ENCODE measurements around the gene DPYSL5. TPM values are rescaled to one million over a fixed set of nuclear protein-coding genes. Genes with fewer than 3 reads are reported as not detected.

Gene DPYSL5
- total RNA-seq, 1 donor from 2014 or later, result not detected

GRCh38 chr2:26982102-26982742 lies 134.3 kb downstream of the DPYSL5 start:
- peak; percentile 87 for ATAC-seq
- peak; percentile 92 for DNase-seq (ENCODE audit: low spot score)

GRCh38 chr2:26983746-26984145 lies 135.8 kb downstream of the DPYSL5 start:
- DNase-seq (ENCODE audit: low spot score) (no peak), ATAC-seq (no peak)

- DNase-seq (ENCODE audit: low spot score), result peak; percentile 60
- peak; percentile 68 for ATAC-seq
Measured at GRCh38 chr2:26985807-26986206, 137.9 kb downstream of the DPYSL5 start.

GRCh38 chr2:26986576-26986975 lies 138.6 kb downstream of the DPYSL5 start:
- ATAC-seq, result no peak
- DNase-seq (ENCODE audit: low spot score), result no peak

GRCh38 chr2:26988058-26988860 lies 140.3 kb downstream of the DPYSL5 start:
- ATAC-seq (no peak), DNase-seq (ENCODE audit: low spot score) (no peak)

- ATAC-seq (no peak), DNase-seq (ENCODE audit: low spot score) (no peak)
Measured at GRCh38 chr2:26989156-26989555, 141.2 kb downstream of the DPYSL5 start.

GRCh38 chr2:26991717-26992116 lies 143.8 kb downstream of the DPYSL5 start:
- peak; percentile 73 for DNase-seq (ENCODE audit: low spot score)
- ATAC-seq, result peak; percentile 90

GRCh38 chr2:26993768-26994167 lies 145.8 kb downstream of the DPYSL5 start:
- no peak for ATAC-seq
- DNase-seq (ENCODE audit: low spot score), result no peak

- DNase-seq (ENCODE audit: low spot score) (no peak), ATAC-seq (no peak)
Measured at GRCh38 chr2:26994983-26995382, 147.1 kb downstream of the DPYSL5 start.

- no peak for ATAC-seq
- DNase-seq (ENCODE audit: low spot score), result no peak
Measured at GRCh38 chr2:26997394-26997793, 149.5 kb downstream of the DPYSL5 start.

GRCh38 chr2:26998323-26998722 lies 150.4 kb downstream of the DPYSL5 start:
- no peak for DNase-seq (ENCODE audit: low spot score)

More at GRCh38 chr2:26998323-26998722, 150.4 kb downstream of the DPYSL5 start:
- no peak for ATAC-seq

Other genes starting within 250 kb of the DPYSL5 start
- not detected for gene CIB4, start 206.8 kb upstream of the DPYSL5 start, total RNA-seq
- 0.43 TPM for gene KCNK3, start 155.4 kb upstream of the DPYSL5 start, total RNA-seq
- 14.4 TPM for gene SLC35F6, start 83.8 kb upstream of the DPYSL5 start, total RNA-seq
- gene CENPA, start 62.1 kb upstream of the DPYSL5 start, total RNA-seq, result 0.33 TPM
- gene MAPRE3, start 122.5 kb downstream of the DPYSL5 start, total RNA-seq, result 16.6 TPM
- gene TMEM214, start 184.8 kb downstream of the DPYSL5 start, total RNA-seq, result 53.7 TPM
- gene AGBL5, start 203.5 kb downstream of the DPYSL5 start, total RNA-seq, result 7.6 TPM
- gene OST4, start 223.5 kb downstream of the DPYSL5 start, total RNA-seq, result 141 TPM
- 16.0 TPM for gene EMILIN1, start 230.5 kb downstream of the DPYSL5 start, total RNA-seq
- 267 TPM for gene KHK, start 238.6 kb downstream of the DPYSL5 start, total RNA-seq